ENCODE data around the gene EYA3.

EYA3 gene

DNA sequence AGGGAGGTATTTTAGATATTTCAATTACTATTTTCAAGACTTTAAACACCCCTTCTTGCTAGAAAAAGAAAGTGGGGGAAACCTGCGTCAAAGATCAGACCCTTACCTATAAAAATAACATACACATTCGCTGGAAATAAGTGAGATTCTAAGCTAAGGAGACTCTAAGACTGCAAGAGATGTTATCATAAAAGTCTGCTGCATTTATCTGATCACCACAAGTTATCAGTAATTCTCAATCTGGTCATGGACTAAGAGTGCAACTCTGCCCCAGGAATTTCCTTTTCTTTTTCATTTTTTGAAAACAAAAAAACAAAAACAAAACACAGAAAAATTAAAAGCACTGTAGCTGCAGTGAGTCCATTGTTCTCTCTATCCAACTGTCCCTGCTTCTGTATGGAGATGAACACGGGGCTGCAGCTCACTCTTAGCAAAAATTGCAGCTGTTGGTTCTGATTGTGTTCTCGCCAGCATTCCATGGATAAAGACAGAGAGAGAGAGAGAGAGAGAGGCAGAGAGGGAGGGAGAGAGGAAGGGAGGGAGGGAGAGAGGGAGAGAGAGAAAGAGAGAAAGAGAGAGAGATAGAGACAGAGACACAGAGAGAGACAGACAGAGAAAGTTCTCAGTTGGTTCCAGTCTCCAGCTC is 114.5 kb downstream of the EYA3 start:
- in situ Hi-C loops (cut with MboI; ENCODE audit: low sequenced_read_pairs) = no loop called here

DNA sequence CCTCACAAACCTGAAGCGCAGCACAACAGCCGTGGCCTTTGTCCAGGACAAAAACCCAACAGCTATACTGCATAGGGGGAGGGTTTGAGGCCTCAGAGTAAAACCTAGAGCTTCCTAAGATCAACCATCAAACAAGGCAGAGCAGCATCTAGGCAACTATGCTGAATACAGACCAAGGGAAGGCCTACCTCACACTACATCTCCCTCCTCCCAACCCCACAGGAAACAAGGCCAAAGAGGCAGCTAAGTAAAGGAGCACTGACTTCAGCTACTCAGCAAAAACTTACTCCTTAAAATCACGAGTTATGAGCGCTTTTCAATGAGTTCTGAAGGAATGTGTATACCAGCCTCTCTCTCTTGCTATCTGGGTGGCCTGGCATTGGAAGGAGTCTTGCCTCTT is 116.3 kb downstream of the EYA3 start:
- in situ Hi-C loops (cut with MboI; ENCODE audit: low sequenced_read_pairs) = no loop called here

DNA sequence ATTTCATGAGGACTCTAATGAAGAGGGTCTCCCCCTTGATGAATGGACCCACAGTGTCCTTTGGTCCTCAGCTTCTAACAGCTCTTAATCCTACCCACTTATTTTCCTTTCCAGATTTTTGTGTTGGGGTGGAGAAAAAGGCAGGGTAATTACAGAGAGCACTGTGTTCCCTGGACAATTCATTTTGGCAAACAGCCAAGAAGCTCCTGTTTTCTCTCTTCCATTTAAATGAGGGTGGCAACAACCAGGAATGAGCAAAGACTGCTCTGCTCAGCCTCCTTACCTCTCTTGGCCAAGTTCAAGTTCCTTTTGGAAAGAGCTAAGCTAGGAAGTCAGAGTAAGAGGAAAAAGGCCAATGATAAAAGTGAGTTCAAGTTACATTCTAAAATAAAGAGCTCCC is 116.7 kb downstream of the EYA3 start:
- in situ Hi-C loops (cut with MboI; ENCODE audit: low sequenced_read_pairs) = no loop called here

DNA sequence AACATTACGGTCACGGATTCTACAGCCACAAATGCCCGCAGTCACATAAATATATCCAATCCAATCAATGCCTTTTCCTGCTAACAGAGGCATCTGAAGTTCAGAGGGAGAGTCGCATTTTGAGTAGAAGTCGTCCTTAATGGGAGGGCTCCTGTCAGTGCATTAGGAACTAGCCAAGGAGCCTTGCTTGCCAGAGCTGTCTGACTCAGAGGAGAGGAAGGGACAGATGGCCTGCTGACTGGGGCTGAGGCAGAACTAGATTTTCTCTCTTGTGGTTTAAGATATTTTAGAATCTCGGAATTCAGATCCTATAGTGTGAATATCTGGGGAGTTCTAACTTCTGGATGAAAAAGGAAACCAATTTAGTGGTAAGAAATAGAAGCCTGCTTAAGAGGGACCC is 118.0 kb downstream of the EYA3 start:
- in situ Hi-C loops (cut with MboI; ENCODE audit: low sequenced_read_pairs) = no loop called here

DNA sequence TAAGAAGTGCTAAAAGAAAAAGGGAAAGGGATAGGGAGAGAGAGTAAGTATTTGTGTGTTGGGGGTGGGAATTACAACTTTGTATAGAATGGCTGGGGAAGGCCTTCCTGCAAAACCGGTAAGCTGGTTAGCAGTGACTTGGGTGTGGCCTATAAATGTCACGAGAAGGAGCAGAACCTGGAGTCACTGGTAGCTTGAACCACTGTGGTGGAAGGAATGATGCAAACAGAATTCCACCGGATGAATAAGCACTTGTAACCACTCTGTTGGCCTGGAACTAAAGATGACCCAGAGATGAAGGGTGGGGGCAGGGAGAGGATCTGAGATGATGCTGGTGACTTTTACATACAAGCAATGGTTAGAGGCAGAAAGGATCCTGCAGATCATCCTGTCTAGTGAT is 119.7 kb downstream of the EYA3 start:
- in situ Hi-C loops (cut with MboI; ENCODE audit: low sequenced_read_pairs) = no loop called here

DNA sequence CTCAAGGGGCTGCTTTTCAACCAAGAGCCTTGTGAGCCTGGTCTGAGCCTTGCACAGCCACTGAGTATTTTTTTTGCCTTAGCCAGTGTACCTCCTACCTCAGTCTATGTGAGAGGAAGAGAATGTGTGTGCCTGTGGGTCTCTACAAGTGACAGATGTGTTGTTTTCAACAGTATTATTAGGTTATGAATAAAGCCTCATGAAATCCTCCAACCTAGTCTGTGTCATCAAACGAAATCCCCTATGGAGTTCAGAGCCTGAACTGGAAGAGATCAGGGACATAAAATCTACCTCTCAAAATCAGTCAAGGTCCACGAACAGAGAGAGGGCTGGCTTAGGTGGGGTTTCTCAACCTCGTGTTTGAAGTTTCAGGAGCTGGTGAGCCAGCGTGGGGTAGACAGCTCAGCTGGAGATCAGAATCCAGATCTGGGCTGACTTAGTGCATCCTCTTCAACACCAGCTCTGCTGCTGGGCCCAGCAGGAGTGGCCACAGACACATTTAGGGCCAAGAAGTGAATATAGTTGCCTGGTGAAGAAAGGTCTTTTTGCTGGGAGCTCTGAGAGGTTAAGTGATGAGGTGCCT is 120.4 kb downstream of the EYA3 start:
- in situ Hi-C loops (cut with MboI; ENCODE audit: low sequenced_read_pairs) = no loop called here

DNA sequence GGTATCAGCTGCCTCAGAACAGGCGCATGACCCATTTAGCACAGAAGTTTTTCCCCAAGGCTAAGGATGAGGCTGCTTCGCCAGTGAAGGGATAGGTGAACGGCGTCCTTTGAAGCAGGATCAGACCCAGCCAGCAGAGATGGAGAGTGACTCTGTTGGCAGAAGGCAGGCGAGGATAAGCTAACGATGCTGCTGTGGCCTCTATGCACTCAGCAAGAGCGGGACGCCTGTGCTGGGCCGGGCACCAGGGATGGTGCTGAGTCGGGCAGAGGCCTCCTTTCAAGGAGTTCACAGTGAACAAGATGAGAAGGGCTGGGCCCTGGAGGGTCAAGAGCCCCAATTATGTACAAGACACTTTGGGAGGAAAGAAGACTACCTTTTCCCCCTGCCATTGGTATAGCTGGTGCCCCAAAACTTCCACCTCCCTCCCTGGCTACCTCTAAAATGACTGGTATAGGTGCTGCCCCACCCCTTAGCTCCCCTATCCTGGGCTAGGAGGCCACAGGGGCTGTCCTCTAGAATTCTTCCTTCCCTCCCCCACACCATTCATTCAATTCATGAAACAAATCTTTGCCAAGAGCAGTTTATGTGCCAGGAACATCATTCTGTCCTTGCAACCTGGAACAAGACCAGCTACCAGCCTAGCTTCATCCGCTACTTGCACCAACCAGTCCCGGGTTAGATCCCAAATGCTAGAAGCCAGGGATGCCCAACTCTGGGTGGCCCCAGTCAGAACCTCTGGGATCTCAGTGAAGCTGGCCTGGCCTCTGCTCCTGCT is 121.1 kb downstream of the EYA3 start:
- in situ Hi-C loops (cut with MboI; ENCODE audit: low sequenced_read_pairs) = no loop called here

DNA sequence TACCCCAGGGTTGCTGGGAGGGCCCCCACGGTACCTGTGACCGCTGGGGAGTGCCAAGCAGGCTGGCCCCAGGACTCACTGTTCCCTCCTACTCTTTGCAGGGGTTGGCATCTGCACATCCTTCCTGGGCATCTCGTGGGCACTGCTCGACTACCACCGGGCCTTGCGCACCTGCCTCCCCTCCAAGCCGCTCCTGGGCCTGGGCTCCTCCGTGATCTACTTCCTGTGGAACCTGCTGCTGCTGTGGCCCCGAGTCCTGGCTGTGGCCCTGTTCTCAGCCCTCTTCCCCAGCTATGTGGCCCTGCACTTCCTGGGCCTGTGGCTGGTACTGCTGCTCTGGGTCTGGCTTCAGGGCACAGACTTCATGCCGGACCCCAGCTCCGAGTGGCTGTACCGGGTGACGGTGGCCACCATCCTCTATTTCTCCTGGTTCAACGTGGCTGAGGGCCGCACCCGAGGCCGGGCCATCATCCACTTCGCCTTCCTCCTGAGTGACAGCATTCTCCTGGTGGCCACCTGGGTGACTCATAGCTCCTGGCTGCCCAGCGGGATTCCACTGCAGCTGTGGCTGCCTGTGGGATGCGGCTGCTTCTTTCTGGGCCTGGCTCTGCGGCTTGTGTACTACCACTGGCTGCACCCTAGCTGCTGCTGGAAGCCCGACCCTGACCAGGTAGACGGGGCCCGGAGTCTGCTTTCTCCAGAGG is 121.9 kb downstream of the EYA3 start:
- in situ Hi-C loops (cut with MboI; ENCODE audit: low sequenced_read_pairs) = no loop called here

DNA sequence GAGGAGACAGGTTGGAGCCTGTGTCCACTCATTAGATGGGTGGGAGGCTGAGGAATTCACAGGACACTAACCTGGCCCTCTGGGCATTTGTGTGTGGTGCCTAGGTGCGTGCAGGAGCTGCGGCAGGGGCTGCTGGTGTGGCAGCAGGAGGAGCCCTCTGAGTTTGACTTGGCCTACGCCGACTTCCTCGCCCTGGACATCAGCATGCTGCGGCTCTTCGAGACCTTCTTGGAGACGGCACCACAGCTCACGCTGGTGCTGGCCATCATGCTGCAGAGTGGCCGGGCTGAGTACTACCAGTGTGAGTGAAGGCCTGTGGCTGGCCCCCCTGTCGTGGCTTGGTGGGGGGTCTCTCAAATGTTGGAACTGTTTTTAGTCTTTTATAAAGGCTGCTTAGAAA is 125.0 kb downstream of the EYA3 start:
- in situ Hi-C loops (cut with MboI; ENCODE audit: low sequenced_read_pairs) = no loop called here

DNA sequence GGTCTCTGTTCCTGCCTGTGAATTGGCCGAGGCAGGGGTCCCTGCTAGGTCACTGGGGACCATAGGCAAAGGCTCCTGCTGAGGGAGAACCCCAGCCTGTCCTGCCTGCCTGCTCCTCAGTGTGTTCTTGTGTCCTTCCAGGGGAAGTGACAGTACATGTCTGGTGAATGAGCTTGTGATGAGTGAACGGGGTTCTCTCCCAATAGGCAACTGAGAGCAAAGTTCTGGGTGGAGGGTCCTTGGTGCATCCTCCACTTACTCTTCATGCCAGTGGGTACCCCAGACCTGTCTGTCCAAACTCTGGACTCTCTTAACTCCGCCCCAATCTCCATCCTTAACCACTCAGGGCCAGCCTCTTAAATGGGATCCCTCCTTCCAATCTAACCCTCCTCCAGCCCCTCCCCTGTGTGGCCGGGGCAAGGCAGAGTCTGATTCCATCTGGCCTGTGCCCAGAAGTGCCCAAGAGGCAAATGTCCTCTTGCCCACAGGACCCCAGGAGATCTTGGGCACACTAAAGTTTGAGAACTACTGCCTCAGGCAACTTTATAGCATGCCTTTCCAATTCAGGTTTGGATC is 126.7 kb downstream of the EYA3 start:
- in situ Hi-C loops (cut with MboI; ENCODE audit: low sequenced_read_pairs) = no loop called here

DNA sequence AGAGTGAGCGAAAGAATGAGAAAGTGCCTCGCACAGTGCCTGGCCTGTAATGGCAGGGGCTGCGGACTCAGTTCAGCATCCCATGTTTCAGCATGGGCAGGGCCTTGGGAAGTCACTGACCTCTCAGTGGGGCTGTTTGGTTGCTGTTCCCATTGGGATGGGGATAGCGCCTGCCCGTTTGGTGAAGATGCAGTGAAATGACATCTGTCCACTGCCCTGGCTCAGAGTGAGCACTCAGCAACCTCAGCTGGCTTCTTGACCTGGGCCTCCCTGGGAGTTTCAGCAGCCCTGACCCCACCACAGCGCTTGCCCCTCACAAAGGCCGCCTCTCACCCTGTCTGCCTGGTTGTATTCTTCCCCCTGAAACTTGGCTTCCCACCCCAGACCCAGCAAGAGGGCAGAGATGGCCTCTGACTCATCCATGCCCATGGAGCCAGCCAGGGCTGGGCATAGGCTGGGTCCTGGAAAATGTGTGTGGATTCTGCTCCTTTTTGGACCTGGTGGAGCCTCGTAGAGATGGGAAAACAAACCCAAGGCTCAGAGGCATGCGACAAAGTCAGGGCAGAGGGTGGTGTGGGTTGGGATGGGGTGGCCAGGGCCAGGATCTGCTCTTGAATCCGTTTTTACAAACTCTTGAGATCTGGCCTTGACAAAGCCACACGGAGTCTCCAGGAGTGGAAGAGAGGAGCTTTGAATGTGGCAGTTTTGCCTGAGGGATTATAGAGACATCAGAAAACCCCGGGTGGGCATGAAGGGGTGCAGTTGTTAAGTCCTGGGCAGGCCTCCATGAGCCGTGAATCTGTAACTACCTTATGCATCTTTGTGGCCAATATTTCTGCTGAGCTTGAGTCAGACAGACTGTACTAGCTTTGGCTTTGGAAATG is 127.4 kb downstream of the EYA3 start:
- in situ Hi-C loops (cut with MboI; ENCODE audit: low sequenced_read_pairs) = no loop called here

DNA sequence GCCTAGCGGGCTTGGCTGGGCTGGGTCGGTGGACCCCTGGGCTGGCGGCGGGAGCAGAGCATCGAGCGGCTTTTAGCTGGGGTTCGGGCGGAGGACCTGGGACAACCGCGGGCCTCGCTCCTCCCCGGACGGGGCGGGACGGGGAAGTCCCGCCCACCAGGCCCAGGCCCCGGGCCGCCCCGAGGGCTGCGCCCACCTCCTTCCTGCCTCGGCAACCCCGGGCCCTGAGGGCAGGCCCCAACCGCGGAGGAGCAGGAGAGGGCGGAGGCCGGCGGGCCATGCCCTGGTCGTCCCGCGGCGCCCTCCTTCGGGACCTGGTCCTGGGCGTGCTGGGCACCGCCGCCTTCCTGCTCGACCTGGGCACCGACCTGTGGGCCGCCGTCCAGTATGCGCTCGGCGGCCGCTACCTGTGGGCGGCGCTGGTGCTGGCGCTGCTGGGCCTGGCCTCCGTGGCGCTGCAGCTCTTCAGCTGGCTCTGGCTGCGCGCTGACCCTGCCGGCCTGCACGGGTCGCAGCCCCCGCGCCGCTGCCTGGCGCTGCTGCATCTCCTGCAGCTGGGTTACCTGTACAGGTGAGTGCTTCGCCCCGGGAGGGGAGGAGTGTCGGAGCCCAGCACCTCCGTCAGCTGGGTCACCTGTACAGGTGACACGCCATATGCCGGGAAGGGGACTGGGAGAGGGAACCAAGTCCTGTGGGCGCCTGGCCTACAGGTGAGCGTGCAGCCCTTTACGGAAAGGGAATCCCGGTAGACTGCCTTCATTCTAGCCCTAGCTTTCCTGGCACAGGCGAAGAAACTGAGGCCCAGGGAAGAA is 128.4 kb downstream of the EYA3 start, which contains the start of gene XKR8:
XKR8 (plus strand) TSS at position 182 of the 812 bp plus-strand sequence; CDS start at position 279, 97 bp downstream.
- in situ Hi-C loops (cut with MboI; ENCODE audit: low sequenced_read_pairs) = no loop called here

DNA sequence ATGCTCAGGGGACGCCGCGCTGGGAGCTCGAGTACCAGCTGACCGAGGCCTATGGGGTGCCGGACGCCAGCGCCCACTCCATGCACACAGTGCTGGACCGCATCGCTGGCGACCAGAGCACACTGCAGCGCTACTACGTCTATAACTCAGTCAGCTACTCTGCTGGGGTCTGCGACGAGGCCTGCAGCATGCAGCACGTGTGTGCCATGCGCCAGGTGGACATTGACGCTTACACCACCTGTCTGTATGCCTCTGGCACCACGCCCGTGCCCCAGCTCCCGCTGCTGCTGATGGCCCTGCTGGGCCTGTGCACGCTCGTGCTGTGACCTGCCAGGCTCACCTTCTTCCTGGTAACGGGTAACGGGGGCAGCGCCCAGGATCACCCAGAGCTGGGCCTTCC is 129.9 kb downstream of the EYA3 start:
- in situ Hi-C loops (cut with MboI; ENCODE audit: low sequenced_read_pairs) = no loop called here

DNA sequence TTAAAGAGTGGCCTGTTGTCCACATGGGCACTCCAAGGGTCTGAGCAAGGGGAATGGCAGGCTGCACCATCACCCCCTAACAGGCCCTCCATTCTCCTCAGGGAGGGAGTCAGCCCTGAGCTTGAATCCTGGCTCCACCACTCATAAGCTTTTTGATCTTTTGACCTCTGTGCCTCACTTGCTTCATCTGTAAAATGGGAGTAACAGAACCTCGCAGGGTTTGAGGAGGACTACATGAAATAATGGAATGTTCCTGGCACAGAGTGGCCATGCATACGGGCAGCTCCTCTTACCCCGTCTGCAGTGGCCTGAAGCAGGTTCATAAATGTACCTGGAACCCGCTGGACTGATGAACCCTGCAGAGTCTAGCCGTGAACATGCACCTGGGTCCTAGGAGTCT is 130.8 kb downstream of the EYA3 start:
- in situ Hi-C loops (cut with MboI; ENCODE audit: low sequenced_read_pairs) = no loop called here

DNA sequence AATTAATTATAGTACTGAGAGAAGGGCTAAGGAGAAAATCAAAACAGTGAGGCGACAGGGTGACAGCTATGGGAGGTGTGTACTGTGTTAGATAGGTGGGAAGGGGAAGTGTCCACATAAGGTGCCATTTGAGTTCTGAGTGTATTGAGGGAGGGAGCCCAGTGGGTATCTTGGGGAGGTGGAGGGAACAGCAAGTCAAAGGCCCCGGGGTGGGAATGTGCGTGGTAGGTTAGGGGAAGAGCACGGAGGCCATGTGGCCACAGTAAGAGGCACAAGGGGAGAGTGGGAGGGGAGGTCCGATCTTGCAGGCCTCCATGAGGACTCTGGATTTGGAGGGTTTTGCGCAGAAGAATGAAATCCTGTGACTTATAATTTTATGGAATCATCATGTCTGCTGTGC is 131.6 kb downstream of the EYA3 start:
- in situ Hi-C loops (cut with MboI; ENCODE audit: low sequenced_read_pairs) = no loop called here

DNA sequence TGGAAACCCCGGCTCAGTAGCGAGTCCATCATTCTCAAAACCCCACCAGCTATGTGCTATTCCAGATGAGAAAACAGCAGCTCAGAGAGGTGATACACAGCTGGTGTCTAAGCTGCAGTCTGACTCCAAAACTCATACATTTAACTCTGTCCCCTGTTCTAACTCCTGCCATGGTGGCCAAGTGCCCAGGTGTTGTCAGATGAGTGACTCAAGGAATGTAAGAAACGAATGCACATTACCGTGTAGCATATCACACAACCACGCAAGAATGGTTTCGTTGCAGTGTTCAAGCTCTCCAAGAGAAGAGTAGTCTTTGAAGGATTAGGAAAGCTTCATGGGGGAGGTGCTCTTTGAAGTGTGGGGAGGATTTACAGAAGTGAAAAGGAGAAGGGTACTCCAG is 133.3 kb downstream of the EYA3 start:
- in situ Hi-C loops (cut with MboI; ENCODE audit: low sequenced_read_pairs) = no loop called here

DNA sequence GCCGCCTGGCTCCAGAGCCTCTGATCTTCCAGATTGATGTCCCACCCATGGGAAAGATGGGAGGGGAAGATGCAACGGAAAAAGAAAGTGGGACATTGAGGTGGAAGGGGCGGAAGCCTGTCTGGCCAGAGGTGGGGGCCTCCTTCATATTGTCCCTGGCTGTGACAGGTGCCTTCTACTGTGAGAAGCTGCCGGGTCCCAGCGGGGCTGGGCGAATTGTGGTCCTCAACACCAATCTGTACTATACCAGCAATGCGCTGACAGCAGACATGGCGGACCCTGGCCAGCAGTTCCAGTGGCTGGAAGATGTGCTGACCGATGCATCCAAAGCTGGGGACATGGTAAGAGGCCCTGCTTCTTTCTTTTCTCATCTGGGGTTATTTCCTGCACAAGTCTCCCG is 134.2 kb downstream of the EYA3 start:
- in situ Hi-C loops (cut with MboI; ENCODE audit: low sequenced_read_pairs) = no loop called here

DNA sequence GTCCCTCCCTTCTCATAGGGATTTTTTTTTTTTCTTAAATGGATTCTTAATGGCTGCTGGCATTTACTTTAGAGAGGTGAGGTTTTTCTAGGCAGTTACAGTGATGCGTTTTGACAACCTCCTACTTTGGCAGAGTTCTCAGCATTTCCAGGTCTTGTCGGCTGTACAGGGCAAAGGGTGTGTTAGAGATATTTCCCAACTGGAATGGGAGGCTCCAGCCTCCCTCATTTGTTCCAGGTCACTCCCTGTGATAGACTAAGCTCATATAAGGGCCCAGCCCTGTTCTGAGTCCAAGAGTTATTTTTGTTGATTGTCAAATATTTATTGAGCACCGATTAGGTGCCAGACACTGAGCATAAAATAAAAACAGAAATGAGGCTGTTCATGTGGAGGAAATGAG is 136.3 kb downstream of the EYA3 start:
- in situ Hi-C loops (cut with MboI; ENCODE audit: low sequenced_read_pairs) = no loop called here

DNA sequence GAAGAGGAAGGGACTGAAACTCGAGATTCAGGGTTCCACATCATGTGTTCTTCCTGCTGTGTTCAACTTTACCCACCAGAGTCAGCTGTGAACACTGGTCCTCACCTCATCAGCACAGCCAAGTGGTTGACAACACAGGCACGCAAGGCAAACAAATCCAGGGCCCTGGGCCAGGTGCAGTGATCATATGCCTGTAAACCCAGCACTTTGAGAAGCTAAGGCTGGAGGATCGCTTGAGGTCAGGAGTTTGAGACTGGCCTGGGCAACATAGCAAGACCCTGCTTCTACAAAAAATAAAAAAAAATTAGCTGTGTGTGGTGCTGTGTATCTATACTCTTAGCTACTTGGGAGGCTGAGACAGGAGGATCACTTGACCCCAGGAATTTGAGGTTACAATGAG is 137.0 kb downstream of the EYA3 start:
- in situ Hi-C loops (cut with MboI; ENCODE audit: low sequenced_read_pairs) = no loop called here

DNA sequence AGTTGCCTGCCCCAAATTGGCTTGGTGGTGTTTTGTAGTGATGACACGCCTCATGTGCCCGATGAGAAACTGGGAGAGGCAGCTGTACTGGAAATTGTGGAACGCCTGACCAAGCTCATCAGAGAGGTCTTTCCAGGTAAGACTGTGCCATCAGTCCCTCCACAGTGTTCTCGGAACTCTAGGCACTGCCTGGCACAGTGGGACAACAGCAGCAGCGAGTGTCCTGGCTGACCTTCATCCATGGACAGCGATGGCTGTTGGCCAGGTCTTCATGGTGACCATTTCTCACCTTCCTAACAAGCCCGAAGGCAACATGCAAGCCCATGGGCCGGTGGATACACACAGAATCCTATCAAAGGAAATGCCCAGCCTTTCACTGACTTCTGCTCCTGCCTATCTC is 139.4 kb downstream of the EYA3 start:
- in situ Hi-C loops (cut with MboI; ENCODE audit: low sequenced_read_pairs) = no loop called here
